ENCODE data around the gene TMEM42. TPM values are rescaled to one million over a fixed set of nuclear protein-coding genes. Genes with fewer than 3 reads are reported as not detected.

Gene TMEM42
- total and polyA plus RNA-seq, 2 of the 8 experiments (the other 6 are each of a cell fraction or from before 2014, with no cell fraction given), result 11.2 to 41.4 TPM

DNA sequence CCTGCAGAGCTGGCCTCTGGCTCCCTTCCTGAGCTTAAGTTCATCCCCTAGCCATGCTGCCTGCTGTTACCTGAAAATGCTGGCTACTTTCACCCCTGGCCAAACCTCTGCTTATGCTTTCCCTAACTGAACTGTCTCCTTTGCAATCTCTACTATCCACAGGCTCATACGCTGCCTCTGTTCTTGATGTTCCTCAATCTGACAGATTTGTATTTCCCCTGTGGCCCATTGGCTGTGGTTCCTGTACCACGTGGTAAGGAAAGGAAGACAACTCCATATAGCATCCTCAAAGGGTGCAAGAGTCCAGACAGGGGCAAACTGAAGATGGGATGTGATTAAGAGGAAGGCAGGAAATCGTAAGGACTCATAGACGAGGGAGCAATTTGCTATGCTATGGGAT, 45.9 kb downstream of the TMEM42 start (continued):
- TF ChIP-seq POU5F1 (IDR thresholded peaks at IDR 0.05; ENCODE audit: low read depth, low read length), result no peak
- no peak for TF ChIP-seq GABPA (IDR thresholded peaks at IDR 0.05; ENCODE audit: borderline replicate concordance, insufficient read depth, low read length)
- no peak for TF ChIP-seq RXRA (IDR thresholded peaks at IDR 0.05; ENCODE audit: insufficient read depth, low read depth, low read length)
- no peak for TF ChIP-seq NRF1 (IDR thresholded peaks at IDR 0.05; ENCODE audit: low read depth, low read length)

Data from H1 (cell line).